T-helper 1 cell treated with Interleukin-12 subunit alpha and Interleukin-12 subunit beta and Interleukin-4 antibody, amounts not matched to agents 30 ng/mL and 1 ng/mL, for 36 hours (primary cell): ENCODE measurements around the gene ASIC2. TPM values are rescaled to one million over a fixed set of nuclear protein-coding genes. Genes with fewer than 3 reads are reported as not detected.
"Not testable (repeated sequence)": the region's sequence is repeated elsewhere in the genome, so short reads cannot be mapped to it uniquely, and the experiment has no call there.

Experiments used
- intact Hi-C: fragments of 100-400 bp; cut with micrococcal nuclease; formaldehyde crosslinking; loops from one replicate; pipeline ENCODE4 v1.15.1; 2024
- total RNA-seq: library from RNA; stranded (reverse); gene quantifications from 2 replicates; pipeline ENCODE4 v1.2.3, GENCODE V29; 2022

Gene ASIC2
- total RNA-seq, 1 donor from 2014 or later = not detected

DNA sequence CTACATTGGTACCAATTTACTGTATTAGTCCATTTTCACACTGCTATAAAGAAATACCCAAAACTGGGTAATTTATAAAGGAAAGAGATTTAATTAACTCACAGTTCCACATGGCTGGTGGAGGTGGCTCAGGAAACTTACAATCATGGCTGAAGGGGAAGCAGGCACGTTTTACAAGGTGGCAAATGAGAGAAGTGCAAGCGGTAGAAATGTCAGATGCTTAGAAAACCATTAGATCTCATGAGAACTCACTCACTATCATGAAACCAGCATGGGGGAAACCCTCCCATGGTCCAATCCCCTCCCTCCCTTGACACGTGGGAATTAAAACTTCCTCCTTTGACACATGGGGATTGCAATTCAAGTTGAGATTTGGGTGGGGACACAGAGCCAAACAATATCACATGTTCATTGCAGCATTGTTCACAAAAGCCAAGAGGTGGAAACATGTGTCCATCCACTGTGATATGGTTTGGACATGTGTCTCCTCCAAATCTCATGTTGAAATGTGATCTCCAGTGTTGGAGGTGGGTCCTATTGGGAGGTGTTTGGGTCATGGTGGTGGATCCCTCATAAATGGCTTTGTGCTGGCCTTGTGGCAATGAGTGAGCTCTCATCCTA lies 304.5 kb downstream of the ASIC2 start:
- intact Hi-C loops = no loop called here

DNA sequence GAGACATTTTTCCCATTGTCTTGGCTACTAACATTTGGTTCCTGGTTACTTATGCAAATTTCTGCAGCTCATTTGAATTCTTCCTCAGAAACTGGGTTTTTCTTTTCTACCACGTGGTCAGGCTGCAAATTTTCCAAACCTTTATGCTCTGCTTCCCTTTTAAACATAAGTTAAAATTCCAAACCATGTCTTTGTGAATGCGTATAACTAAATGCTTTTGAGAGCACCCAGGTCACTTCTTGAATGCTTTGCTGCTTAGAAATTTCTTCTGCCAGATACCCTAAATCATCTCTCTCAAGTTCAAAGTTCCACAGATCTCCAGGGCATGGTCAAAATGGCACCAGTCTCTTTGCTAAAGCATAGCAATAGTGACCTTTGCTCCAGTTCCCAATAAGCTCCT lies 305.2 kb downstream of the ASIC2 start:
- intact Hi-C loops = not testable (repeated sequence)

DNA sequence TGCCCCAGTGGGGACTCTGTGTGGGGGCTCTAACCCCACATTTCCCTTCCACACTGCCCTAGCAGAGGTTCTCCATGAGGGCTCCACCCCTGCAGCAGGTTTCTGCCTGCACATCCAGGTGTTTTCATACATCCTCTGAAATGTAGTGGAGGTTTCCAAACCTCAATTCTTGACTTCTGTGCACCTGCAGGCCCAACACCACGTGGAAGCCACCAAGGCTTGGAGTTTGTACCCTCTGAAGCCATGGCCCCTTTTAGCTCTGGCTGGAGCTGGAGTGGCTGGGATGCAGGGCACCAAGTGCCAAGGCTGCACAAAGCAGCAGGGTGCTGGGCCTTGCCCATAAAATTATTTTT lies 305.7 kb downstream of the ASIC2 start:
- intact Hi-C loops = not testable (repeated sequence)

DNA sequence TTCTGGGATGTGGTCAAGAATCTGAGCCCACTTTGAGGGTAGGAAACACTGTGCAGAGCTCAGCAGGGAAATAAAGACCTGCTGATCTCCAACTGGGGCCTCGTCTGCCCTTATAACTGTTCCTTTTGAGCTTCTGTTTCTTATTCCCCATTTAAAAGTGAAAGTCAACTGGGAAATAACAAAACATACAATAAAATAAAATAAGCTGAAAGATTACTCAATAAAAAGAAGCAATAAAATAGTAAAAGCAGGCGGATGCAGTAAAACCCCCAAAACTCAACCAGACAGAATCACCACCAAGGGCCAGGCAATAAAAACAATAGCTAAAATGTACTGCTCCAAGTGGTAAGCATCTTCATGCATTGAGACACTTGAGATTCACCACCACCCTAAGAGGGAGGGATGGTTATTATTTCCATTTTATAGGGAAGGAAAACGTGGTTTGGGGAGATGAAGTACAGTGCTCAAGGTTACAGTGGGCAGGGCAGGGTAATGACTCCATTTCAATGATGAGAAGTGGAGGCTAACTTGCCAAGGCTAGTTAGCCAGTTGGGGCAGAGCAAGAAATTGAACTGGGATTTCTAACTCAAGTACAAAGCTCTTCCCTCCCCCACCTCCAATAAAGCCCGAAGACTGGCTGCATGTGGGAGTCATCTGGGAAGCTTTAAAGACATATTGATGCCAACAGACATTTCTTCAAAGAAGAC lies 307.9 kb downstream of the ASIC2 start:
- intact Hi-C loops = no loop called here

DNA sequence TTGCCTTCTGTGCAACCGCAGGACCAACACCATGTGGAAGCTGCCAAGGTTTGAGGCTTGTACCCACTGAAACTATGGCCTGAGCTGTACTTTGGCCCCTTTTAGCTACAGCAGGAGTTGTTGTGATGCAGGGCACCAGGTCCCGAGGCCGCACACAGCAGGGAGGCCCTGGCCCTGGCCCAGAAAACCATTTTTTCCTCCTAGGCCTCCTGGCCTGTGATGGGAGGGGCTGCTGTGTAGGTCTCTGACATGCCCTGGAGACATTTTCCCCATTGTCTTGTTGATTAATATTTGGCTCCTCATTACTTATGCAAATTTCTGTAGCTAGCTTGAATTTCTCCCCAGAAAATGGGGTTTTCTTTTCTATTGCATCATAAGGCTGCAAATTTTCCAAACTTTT lies 311.5 kb downstream of the ASIC2 start:
- intact Hi-C loops = not testable (repeated sequence)

DNA sequence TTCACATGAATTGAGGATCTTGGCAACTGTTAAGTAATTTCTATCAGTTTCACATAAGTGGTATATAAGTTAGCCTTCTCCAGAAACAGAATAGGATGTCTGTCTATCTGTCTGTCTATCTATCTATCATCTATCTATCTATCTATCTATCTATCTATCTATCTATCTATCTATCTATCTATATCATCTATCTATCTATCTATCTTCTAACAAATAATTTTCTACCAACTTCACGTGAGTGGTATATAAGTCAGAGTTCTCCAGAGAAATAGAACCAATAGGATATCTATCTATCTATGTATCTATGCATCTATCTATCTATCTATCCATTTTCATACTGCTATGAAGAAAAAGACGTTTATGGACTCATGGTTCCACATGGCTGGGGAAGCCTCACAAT lies 312.9 kb downstream of the ASIC2 start:
- intact Hi-C loops = no loop called here

DNA sequence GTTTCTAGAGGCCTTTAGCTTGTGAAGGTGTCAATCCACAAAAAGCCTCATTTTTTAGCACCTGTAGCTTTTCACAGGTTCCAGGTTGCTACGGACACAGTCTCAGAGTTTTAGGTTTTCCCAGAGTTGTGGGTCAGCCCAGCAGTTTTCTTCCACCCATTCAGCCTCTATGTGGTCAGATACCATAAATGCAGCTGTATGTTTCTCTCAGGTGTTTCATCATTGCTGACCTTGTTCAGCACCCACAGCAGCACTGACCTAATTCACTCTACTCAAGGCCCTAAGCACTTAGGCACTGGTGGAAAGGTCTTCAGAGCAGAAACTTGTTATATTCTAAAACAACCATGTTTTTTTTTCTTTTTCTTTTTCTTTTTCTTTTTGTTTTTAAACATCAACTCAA lies 316.5 kb downstream of the ASIC2 start:
- intact Hi-C loops = no loop called here

DNA sequence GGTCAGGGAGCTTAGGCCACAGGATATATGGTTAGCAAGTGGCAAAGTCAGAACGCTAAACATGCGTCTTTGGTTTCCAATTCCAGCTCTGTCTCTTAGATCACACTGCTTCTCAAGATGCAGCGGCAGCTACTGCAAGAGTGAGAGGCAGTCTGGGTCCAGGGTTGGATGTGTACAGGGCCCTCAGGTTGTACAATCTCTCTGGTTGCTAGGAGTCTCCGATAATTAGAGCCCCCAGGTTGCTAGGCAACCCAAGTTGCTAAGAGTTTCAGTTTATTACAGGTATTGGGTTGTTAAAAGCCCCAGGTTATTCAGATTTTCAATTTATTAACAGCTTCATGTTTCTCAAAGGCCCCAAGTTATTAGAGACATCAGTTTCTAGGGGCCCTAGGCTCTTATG lies 317.0 kb downstream of the ASIC2 start:
- intact Hi-C loops = no loop called here

DNA sequence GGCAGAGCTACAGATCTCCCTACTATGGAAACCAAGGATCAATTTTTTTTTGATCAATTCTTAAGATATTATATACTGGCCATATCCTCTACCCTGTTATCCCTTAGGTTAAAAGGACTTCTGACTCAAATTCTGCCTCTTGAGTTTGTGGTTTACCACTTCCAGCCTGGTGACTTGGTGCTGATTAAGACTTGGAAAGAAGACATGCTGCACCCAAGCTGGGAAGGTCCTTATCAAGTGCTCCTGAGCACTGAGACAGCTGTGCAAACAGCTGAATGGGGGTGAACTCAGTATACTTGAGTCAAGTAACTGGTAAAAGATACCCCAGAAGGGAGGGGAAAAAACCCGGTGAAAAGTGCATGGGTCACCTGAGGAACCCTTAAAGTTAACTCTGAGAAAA lies 321.9 kb downstream of the ASIC2 start:
- intact Hi-C loops = no loop called here

DNA sequence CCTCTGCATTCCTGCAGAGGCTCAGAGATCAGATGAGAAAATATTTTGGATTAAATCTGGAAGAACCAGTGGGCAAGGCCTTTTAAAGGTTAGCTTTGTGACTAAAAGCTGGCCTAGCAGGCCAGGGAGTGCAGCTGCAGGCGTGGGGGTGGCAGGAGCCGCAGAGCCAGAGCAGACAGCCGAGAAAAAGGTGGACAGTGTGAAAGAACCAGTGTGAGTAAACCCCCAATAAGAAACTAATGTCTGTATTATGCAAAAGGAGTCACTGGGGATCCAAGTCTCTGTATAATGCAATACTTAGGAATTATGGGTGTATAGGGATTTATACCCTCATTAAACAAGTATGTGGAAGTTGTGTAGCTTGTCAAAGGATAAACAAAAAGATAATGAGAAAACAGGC lies 322.8 kb downstream of the ASIC2 start:
- intact Hi-C loops = no loop called here

DNA sequence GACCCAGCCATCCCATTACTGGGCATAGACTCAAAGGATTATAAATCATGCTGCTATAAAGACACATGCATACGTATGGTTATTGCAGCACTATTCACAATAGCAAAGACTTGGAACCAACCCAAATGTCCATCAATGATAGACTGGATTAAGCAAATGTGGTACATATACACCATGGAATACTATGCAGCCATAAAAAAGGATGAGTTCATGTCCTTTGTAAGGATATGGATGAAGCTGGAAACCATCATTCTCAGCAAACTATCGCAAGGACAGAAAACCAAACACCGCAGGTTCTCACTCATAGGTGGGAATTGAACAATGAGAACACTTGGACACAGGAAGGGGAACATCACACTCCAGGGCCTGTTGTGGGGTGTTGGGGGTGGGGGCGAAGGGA lies 323.9 kb downstream of the ASIC2 start:
- intact Hi-C loops = not testable (repeated sequence)

DNA sequence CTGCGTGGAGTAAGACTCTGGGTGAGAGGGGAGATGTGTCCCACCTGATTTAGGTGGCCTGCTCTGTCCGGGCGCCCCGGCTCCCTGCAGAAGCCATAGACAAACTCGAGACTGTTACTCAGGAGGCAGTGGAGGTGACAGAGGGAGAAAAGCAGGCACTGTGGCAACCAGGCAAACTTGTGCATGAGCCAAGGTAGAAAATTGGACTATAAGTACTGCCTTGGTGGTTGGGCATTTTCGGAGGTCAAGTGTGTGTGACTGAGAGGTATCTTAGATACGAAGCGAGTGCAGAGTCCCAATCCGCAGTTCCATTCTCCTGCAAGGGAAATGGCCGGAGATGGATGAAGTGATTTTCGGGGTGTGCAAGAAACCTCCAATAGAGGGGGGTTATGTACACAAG lies 328.6 kb downstream of the ASIC2 start:
- intact Hi-C loops = no loop called here
